Measurements from ENCODE around the gene FREM2. TPM values are rescaled to one million over a fixed set of nuclear protein-coding genes. Genes with fewer than 3 reads are reported as not detected.

Gene FREM2
- total and polyA plus RNA-seq, 2 of the 13 experiments (the other 11 are each of a cell fraction or from before 2014, with no cell fraction given), result not detected

- Histone ChIP-seq H3K4me2 (ENCODE audit: low read depth, low read length) (no peak overlapping the region), H3K9ac (ENCODE audit: insufficient read depth, low read depth, low read length) (no peak overlapping the region), H2AFZ (ENCODE audit: low read length) (no peak overlapping the region), H3K36me3 (replicated peaks in 1 of 2; ENCODE audit: control insufficient read depth in 1 of 2, insufficient read depth in 2 of 2, low read length in 2 of 2) (no peaks in the 10 kb centered on the region), H3K27me3 (ENCODE audit: control insufficient read depth in 1 of 2, insufficient read depth in 2 of 2, low read length in 2 of 2) (no peaks in the 10 kb centered on the region), H3K4me1 (ENCODE audit: insufficient read depth, low read length) (no peaks in the 10 kb centered on the region), H3K9me3 (ENCODE audit: low read length) (no peaks in the 10 kb centered on the region), H3K79me2 (ENCODE audit: insufficient read depth, low read length) (no peaks in the 10 kb centered on the region), H3K4me3 (replicated peaks in 1 of 3; ENCODE audit: insufficient read depth in 1 of 3, low read depth in 2 of 3, low read length in 3 of 3) (no peak overlapping the region), H3K27ac (ENCODE audit: extremely low read length, insufficient read depth, low read length) (no peak overlapping the region), H4K20me1 (ENCODE audit: insufficient read depth, low read length) (no peaks in the 10 kb centered on the region)
- intact Hi-C loops (cut with micrococcal nuclease; ENCODE audit: unreplicated experiment) (no loop called here), in situ Hi-C loops (cut with HindIII; ENCODE audit: extremely low pct_ligation_motif_present, low pct_unique_long_range_greater_than_20kb) (no loop called here)
- ChIA-PET POLR2A (no interaction called here), CTCF (ENCODE audit: low intra/inter-chr PET ratio, low total read pairs) (no interaction called here)
- WGBS (ENCODE audit: low lambda C conversion rate), result 4% methylated on average over 1 of the region's 1 CpG
- TF ChIP-seq ZNF225 (CRISPR knock-in tag; IDR thresholded peaks at IDR 0.05) (no peak), ZSCAN25 (CRISPR knock-in tag; IDR thresholded peaks at IDR 0.05) (no peak), PHF20 (CRISPR knock-in tag; IDR thresholded peaks at IDR 0.05) (no peak), ZNF749 (CRISPR knock-in tag; IDR thresholded peaks at IDR 0.05; ENCODE audit: borderline replicate concordance) (no peak), ZNF75D (CRISPR knock-in tag; IDR thresholded peaks at IDR 0.05; ENCODE audit: borderline replicate concordance) (no peak), ZNF879 (CRISPR knock-in tag; IDR thresholded peaks at IDR 0.05) (no peak), ZNF792 (CRISPR knock-in tag; IDR thresholded peaks at IDR 0.05) (no peak), ZNF614 (CRISPR knock-in tag; IDR thresholded peaks at IDR 0.05; ENCODE audit: borderline replicate concordance) (no peak), ZNF383 (CRISPR knock-in tag; IDR thresholded peaks at IDR 0.05; ENCODE audit: borderline replicate concordance) (no peak), NFYB (CRISPR knock-in tag; IDR thresholded peaks at IDR 0.05) (no peak), ZNF552 (CRISPR knock-in tag; IDR thresholded peaks at IDR 0.05; ENCODE audit: borderline replicate concordance) (no peak), FOXO1 (CRISPR knock-in tag; IDR thresholded peaks at IDR 0.05) (no peak), ZNF101 (CRISPR knock-in tag; IDR thresholded peaks at IDR 0.05; ENCODE audit: borderline replicate concordance, low read depth) (no peak), PLRG1 (conservative IDR thresholded peaks at IDR 0.05) (no peak), RNF2 (conservative IDR thresholded peaks at IDR 0.05; ENCODE audit: low read depth) (no peak)
- TF ChIP-seq, protein P1, sequence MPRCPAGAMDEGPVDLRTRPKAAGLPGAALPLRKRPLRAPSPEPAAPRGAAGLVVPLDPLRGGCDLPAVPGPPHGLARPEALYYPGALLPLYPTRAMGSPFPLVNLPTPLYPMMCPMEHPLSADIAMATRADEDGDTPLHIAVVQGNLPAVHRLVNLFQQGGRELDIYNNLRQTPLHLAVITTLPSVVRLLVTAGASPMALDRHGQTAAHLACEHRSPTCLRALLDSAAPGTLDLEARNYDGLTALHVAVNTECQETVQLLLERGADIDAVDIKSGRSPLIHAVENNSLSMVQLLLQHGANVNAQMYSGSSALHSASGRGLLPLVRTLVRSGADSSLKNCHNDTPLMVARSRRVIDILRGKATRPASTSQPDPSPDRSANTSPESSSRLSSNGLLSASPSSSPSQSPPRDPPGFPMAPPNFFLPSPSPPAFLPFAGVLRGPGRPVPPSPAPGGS (CRISPR knock-in tag; IDR thresholded peaks at IDR 0.05), result no peak
- TF ChIP-seq, protein P2, sequence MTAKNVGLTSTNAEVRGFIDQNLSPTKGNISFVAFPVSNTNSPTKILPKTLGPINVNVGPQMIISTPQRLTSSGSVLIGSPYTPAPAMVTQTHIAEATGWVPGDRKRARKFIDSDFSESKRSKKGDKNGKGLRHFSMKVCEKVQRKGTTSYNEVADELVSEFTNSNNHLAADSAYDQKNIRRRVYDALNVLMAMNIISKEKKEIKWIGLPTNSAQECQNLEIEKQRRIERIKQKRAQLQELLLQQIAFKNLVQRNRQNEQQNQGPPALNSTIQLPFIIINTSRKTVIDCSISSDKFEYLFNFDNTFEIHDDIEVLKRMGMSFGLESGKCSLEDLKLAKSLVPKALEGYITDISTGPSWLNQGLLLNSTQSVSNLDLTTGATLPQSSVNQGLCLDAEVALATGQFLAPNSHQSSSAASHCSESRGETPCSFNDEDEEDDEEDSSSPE (CRISPR knock-in tag; IDR thresholded peaks at IDR 0.05), result no peak
- TF ChIP-seq, protein P3, sequence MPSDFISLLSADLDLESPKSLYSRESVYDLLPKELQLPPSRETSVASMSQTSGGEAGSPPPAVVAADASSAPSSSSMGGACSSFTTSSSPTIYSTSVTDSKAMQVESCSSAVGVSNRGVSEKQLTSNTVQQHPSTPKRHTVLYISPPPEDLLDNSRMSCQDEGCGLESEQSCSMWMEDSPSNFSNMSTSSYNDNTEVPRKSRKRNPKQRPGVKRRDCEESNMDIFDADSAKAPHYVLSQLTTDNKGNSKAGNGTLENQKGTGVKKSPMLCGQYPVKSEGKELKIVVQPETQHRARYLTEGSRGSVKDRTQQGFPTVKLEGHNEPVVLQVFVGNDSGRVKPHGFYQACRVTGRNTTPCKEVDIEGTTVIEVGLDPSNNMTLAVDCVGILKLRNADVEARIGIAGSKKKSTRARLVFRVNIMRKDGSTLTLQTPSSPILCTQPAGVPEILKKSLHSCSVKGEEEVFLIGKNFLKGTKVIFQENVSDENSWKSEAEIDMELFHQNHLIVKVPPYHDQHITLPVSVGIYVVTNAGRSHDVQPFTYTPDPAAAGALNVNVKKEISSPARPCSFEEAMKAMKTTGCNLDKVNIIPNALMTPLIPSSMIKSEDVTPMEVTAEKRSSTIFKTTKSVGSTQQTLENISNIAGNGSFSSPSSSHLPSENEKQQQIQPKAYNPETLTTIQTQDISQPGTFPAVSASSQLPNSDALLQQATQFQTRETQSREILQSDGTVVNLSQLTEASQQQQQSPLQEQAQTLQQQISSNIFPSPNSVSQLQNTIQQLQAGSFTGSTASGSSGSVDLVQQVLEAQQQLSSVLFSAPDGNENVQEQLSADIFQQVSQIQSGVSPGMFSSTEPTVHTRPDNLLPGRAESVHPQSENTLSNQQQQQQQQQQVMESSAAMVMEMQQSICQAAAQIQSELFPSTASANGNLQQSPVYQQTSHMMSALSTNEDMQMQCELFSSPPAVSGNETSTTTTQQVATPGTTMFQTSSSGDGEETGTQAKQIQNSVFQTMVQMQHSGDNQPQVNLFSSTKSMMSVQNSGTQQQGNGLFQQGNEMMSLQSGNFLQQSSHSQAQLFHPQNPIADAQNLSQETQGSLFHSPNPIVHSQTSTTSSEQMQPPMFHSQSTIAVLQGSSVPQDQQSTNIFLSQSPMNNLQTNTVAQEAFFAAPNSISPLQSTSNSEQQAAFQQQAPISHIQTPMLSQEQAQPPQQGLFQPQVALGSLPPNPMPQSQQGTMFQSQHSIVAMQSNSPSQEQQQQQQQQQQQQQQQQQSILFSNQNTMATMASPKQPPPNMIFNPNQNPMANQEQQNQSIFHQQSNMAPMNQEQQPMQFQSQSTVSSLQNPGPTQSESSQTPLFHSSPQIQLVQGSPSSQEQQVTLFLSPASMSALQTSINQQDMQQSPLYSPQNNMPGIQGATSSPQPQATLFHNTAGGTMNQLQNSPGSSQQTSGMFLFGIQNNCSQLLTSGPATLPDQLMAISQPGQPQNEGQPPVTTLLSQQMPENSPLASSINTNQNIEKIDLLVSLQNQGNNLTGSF (CRISPR knock-in tag; IDR thresholded peaks at IDR 0.05), result no peak
- FAIRE-seq (no peak), ATAC-seq (no peak), DNase-seq (ENCODE audit: low spot score) (no peak)
- BruUV-seq (replicated peaks), result no TSS peak
Observed at GRCh38 chr13:38648912-38649311, 38.0 kb upstream of the FREM2 start.
